ENCODE results near the gene C5orf52. TPM values are rescaled to one million over a fixed set of nuclear protein-coding genes. Genes with fewer than 3 reads are reported as not detected.
"Not testable (repeated sequence)": the region's sequence is repeated elsewhere in the genome, so short reads cannot be mapped to it uniquely, and the experiment has no call there.

The C5orf52 gene
- total RNA-seq, 1 donor from 2014 or later: not detected

DNA sequence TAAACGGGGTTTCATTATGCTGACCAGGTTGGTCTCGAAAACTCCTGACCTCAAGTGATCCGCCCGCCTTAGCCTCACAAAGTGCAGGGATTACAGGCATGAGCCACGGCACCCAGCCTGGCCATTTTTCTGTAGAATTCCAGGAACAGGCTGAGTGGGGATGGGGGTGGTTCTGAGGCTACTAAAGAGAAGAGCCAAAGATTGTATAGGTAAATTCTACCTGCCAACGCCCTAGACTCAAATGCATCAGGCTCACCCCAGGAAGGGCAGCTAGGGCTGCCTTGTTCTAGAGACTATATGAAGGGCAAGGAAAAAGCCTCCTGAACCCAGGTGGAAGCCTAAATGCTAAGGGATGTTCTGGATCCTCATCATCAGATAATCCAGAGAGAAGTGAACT lies 1.6 kb upstream of the C5orf52 start:
- Mint-ChIP-seq H3K27me3 (ENCODE audit: low read depth) (peaks cover 35% of the 10 kb centered on the region), H3K4me1 (peaks cover 10% of the 10 kb centered on the region), H3K36me3 (no peaks in the 10 kb centered on the region), H3K4me3 (no peak overlapping the region), H3K9me3 (peaks cover 7% of the 10 kb centered on the region), H3K27ac (no peak overlapping the region)
- TF ChIP-seq, protein P1, sequence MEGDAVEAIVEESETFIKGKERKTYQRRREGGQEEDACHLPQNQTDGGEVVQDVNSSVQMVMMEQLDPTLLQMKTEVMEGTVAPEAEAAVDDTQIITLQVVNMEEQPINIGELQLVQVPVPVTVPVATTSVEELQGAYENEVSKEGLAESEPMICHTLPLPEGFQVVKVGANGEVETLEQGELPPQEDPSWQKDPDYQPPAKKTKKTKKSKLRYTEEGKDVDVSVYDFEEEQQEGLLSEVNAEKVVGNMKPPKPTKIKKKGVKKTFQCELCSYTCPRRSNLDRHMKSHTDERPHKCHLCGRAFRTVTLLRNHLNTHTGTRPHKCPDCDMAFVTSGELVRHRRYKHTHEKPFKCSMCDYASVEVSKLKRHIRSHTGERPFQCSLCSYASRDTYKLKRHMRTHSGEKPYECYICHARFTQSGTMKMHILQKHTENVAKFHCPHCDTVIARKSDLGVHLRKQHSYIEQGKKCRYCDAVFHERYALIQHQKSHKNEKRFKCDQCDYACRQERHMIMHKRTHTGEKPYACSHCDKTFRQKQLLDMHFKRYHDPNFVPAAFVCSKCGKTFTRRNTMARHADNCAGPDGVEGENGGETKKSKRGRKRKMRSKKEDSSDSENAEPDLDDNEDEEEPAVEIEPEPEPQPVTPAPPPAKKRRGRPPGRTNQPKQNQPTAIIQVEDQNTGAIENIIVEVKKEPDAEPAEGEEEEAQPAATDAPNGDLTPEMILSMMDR (IDR thresholded peaks at IDR 0.05; ENCODE audit: unreplicated experiment): no peak
- no peak for DNase-seq (ENCODE audit: low spot score in 2 of 2, unreplicated experiment in 2 of 2)

DNA sequence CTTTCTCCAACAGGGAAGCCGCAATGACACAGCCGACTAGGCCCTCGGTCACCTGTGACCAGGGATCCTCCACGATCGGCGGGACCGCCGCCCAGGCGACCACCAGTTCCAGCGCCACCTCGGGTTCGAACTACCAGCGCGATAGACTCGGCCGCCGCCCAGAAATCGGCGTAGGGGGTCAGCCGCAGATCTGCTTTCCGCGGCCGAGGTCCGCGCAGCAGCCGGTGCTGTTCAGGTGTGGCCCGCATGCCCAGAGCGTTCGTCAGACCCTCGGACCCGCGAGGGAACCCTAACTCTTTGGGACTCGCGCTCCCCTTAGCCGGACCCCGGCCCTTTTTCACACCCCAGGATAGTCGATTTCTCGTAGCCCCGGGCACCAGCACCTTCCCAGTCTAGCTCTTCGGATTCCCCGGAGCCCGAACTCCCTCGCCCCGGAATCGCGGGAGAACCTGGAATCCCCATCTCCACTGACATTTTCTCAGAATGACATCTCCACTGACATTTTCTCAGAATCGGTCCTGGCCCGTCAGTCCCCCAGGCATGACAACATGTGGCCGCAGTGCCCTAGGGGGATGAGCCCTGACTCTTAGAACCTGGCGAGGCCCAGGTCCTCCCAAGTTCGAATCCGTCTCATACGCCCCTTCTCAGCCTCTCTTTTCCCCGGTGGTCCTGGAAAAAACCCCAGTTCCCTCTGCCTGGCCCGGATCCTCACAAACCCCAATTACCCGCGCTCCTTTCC lies 428 bp downstream of the C5orf52 start:
- Mint-ChIP-seq H3K36me3 (no peaks in the 10 kb centered on the region), H3K27me3 (ENCODE audit: low read depth) (peaks cover 35% of the 10 kb centered on the region), H3K27ac (peak overlapping the region; percentile 66), H3K9me3 (peaks cover 5% of the 10 kb centered on the region), H3K4me1 (peaks cover 10% of the 10 kb centered on the region), H3K4me3 (peak overlapping the region; percentile 84)
- DNase-seq (ENCODE audit: low spot score in 2 of 2, unreplicated experiment in 2 of 2): no peak
- TF ChIP-seq, protein P1 (IDR thresholded peaks at IDR 0.05; ENCODE audit: unreplicated experiment): no peak

DNA sequence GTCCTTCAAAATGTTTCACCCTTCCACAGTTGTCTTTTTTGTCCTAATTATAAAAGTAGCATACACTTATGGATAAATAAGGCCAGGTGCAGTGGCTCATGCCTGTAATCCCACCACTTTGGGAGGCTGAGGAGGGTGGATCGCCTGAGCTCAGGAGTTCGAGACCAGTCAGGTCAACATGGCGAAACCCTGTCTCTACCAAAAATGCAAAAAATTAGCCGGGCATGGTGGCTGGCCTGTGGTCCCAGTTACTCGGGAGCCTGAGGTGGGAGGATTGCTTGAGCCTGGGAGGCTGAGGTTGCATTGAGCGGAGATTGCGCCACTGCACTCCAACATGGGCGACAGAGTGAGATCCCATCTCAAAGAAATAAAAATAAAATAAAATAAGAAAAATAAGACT lies 1.6 kb downstream of the C5orf52 start:
- H3K9me3 Mint-ChIP-seq: peaks cover 5% of the 10 kb centered on the region
- H3K4me3 Mint-ChIP-seq: no peak overlapping the region
- H3K4me1 Mint-ChIP-seq: peaks cover 10% of the 10 kb centered on the region
- TF ChIP-seq, protein P1 (IDR thresholded peaks at IDR 0.05; ENCODE audit: unreplicated experiment): no peak
- H3K36me3 Mint-ChIP-seq: no peaks in the 10 kb centered on the region
- peaks cover 35% of the 10 kb centered on the region for H3K27me3 Mint-ChIP-seq (ENCODE audit: low read depth)
- no peak overlapping the region for H3K27ac Mint-ChIP-seq
- no peak for DNase-seq (ENCODE audit: low spot score in 2 of 2, unreplicated experiment in 2 of 2)

DNA sequence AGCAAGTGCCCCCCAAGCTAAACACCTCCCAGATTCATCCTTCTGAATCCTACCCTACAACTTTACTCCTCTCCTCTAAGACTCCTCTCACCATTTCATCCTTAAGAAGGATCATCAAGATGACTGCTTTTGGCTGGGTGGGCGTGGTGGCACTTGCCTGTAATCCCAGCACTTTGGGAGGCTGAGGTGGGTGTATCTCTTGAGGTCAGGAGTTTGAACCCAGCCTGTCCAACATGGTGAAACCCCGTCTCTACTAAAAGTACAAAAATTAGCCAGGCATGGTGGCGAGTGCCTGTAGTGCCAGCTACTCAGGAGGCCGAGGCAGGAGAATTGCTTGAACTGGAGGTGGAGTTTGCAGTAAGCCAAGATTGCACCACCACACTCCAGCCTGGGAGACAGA lies 3.0 kb downstream of the C5orf52 start:
- H3K9me3 Mint-ChIP-seq; DNase-seq (ENCODE audit: low spot score in 2 of 2, unreplicated experiment in 2 of 2): not testable (repeated sequence)

DNA sequence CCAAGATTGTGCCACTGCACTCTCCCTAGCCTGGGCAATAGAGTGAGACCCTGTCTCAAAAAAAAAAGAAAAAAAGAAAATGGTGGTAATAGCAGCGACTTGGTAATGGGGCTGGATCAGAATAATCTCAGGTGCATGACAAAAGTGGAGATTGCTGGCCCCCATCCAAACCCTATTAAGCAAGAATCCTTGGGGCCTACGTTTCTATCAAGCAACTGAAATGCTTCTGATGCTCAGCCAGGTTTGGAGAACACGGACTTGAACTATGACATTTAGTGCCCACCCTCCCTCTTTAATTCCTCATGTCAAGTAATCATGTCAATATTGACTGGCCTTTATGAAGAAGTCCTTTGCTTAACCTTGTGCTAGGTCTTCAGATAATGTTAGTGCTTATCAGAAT lies 6.6 kb downstream of the C5orf52 start:
- no peaks in the 10 kb centered on the region for H3K36me3 Mint-ChIP-seq

More for the DNA sequence above, 3.0 kb downstream of the C5orf52 start:
- peaks cover 35% of the 10 kb centered on the region for H3K27me3 Mint-ChIP-seq (ENCODE audit: low read depth)
- H3K4me3 Mint-ChIP-seq, H3K36me3 Mint-ChIP-seq, H3K4me1 Mint-ChIP-seq, H3K27ac Mint-ChIP-seq: not testable (repeated sequence)

DNA sequence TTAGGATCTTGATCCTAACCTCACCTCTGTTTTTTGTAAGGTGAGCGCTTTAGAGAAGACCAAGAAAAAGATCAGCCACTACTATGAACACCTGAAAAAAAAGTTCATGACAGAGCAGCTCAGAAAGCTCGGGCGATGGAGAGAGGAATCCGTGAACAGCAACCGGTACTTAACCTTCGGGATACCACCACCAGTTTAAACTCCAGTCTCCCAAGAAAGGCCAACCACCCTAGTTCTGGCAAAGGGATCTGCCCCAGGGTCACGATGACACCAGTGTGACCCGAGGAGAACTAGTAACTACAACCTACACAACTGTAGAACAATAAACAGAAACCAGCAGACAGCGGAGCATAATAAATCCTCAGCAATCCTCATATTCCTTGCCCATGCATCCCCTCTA lies 8.5 kb downstream of the C5orf52 start:
- no peak for DNase-seq (ENCODE audit: low spot score in 2 of 2, unreplicated experiment in 2 of 2)
- H3K36me3 Mint-ChIP-seq: no peaks in the 10 kb centered on the region
- no peak overlapping the region for H3K4me3 Mint-ChIP-seq
- TF ChIP-seq, protein P1 (IDR thresholded peaks at IDR 0.05; ENCODE audit: unreplicated experiment): no peak
- no peaks in the 10 kb centered on the region for H3K9me3 Mint-ChIP-seq
- no peaks in the 10 kb centered on the region for H3K4me1 Mint-ChIP-seq
- H3K27ac Mint-ChIP-seq: no peak overlapping the region
- H3K27me3 Mint-ChIP-seq (ENCODE audit: low read depth): no peaks in the 10 kb centered on the region

More for the DNA sequence above, 6.6 kb downstream of the C5orf52 start:
- Mint-ChIP-seq H3K9me3 (no peaks in the 10 kb centered on the region), H3K27me3 (ENCODE audit: low read depth) (peaks cover 6% of the 10 kb centered on the region), H3K4me1 (no peaks in the 10 kb centered on the region), H3K27ac (no peak overlapping the region), H3K4me3 (no peak overlapping the region)
- no peak for DNase-seq (ENCODE audit: low spot score in 2 of 2, unreplicated experiment in 2 of 2)
- TF ChIP-seq, protein P1 (IDR thresholded peaks at IDR 0.05; ENCODE audit: unreplicated experiment): no peak
